HG02610 (cell line): ENCODE results near the gene MLF2.
"Not testable (repeated sequence)": the region's sequence is repeated elsewhere in the genome, so short reads cannot be mapped to it uniquely, and the experiment has no call there.

Experiments used
- ATAC-seq: cut with Tn5 transposase; IDR thresholded peaks from one replicate; pipeline ENCODE4 v1.9.1; 2021; ENCODE audit warnings: mild to moderate bottlenecking, moderate library complexity; ENCODE audit not compliant: unreplicated experiment

Gene MLF2

GRCh38 chr12:6765634-6766581, 13.0 kb upstream of the MLF2 start, which contains the start of gene PTMS:
Gene PTMS (plus strand): TSS chr12:6766363. CDS start chr12:6766706, 343 bp downstream.
- peak; percentile 8 for ATAC-seq

GRCh38 chr12:6765048-6765633, 12.2 kb upstream of the MLF2 start:
- no peak for ATAC-seq

GRCh38 chr12:6764011-6764828, 11.3 kb upstream of the MLF2 start:
- ATAC-seq: peak; percentile 81

GRCh38 chr12:6763380-6763779, 10.4 kb upstream of the MLF2 start:
- no peak for ATAC-seq

- ATAC-seq: no peak
These were observed 6.8 kb upstream of the MLF2 start for GRCh38 chr12:6759741-6760140.

GRCh38 chr12:6758506-6759095, 5.7 kb upstream of the MLF2 start:
- no peak for ATAC-seq

GRCh38 chr12:6757028-6757690, 4.2 kb upstream of the MLF2 start:
- no peak for ATAC-seq

GRCh38 chr12:6754411-6754810, 1.5 kb upstream of the MLF2 start:
- no peak for ATAC-seq

- no peak for ATAC-seq
These were observed 923 bp upstream of the MLF2 start for GRCh38 chr12:6753772-6754356.

- ATAC-seq: no peak
These were observed 597 bp downstream of the MLF2 start for GRCh38 chr12:6752167-6752920.

GRCh38 chr12:6751767-6752166, 1.2 kb downstream of the MLF2 start:
- ATAC-seq: no peak

GRCh38 chr12:6750506-6750905, 2.4 kb downstream of the MLF2 start:
- ATAC-seq: no peak

- no peak for ATAC-seq
These were observed 4.2 kb downstream of the MLF2 start for GRCh38 chr12:6748761-6749160.

GRCh38 chr12:6747216-6747615, 5.7 kb downstream of the MLF2 start:
- ATAC-seq: no peak

- ATAC-seq: no peak
These were observed 7.0 kb downstream of the MLF2 start for GRCh38 chr12:6745741-6746525.

GRCh38 chr12:6743300-6743699, 9.6 kb downstream of the MLF2 start:
- not testable (repeated sequence) for ATAC-seq

- ATAC-seq: no peak
These were observed 10.1 kb downstream of the MLF2 start for GRCh38 chr12:6742834-6743233.

- ATAC-seq: not testable (repeated sequence)
These were observed 10.9 kb downstream of the MLF2 start for GRCh38 chr12:6742080-6742479.

GRCh38 chr12:6736754-6737153, 16.2 kb downstream of the MLF2 start:
- no peak for ATAC-seq
